ENCODE data around the gene LRP3.

GRCh38 chr19:33249740-33250366, 55.7 kb downstream of the LRP3 start:
- TF ChIP-seq, protein P1, sequence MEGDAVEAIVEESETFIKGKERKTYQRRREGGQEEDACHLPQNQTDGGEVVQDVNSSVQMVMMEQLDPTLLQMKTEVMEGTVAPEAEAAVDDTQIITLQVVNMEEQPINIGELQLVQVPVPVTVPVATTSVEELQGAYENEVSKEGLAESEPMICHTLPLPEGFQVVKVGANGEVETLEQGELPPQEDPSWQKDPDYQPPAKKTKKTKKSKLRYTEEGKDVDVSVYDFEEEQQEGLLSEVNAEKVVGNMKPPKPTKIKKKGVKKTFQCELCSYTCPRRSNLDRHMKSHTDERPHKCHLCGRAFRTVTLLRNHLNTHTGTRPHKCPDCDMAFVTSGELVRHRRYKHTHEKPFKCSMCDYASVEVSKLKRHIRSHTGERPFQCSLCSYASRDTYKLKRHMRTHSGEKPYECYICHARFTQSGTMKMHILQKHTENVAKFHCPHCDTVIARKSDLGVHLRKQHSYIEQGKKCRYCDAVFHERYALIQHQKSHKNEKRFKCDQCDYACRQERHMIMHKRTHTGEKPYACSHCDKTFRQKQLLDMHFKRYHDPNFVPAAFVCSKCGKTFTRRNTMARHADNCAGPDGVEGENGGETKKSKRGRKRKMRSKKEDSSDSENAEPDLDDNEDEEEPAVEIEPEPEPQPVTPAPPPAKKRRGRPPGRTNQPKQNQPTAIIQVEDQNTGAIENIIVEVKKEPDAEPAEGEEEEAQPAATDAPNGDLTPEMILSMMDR (IDR thresholded peaks at IDR 0.05; ENCODE audit: low read depth, low read length, poor library complexity, severe bottlenecking): no peak
- no peak for TF ChIP-seq EZH2phosphoT487 (IDR thresholded peaks at IDR 0.05; ENCODE audit: borderline replicate concordance, low read length)

All from DOHH2 (cell line).